K562 (cell line): ENCODE data around the gene UFSP2. TPM values are rescaled to one million over a fixed set of nuclear protein-coding genes. Genes with fewer than 3 reads are reported as not detected.

Experiments
- CBX5 ChIP-seq: IDR thresholded peaks from 2 replicates; pipeline ENCODE4 v1.6.1; 2014; ENCODE audit warnings: low read depth, borderline replicate concordance
- CEBPB ChIP-seq: fragments of 450-650 bp; IDR thresholded peaks from 2 replicates; pipeline ENCODE4 v1.6.1; 2016; ENCODE audit warnings: missing genetic modification characterization, missing compliant biosample characterization
- DPF2 ChIP-seq: fragments of 450-650 bp; IDR thresholded peaks from 2 replicates; pipeline ENCODE4 v1.6.1; 2016
- L3MBTL2 ChIP-seq: fragments of 450-650 bp; IDR thresholded peaks from 2 replicates; pipeline ENCODE4 v1.6.1; 2016; ENCODE audit warnings: mild to moderate bottlenecking, moderate library complexity
- MEF2A ChIP-seq: IDR thresholded peaks from 2 replicates; pipeline ENCODE4 v1.6.1; 2011; ENCODE audit warnings: low read depth, mild to moderate bottlenecking, low read length, moderate library complexity; ENCODE audit not compliant: control insufficient read depth
- MITF ChIP-seq: IDR thresholded peaks from 2 replicates; pipeline ENCODE4 v1.6.1; 2014; ENCODE audit warnings: antibody characterized with exemption
- MYNN ChIP-seq, 2 experiments: sonication (generic); formaldehyde crosslinking in 1 of 2; IDR thresholded peaks; 2 replicates each; pipeline versions ENCODE4 v1.5.0 to v1.6.1; 2016 to 2020; ENCODE audit warnings: antibody characterized with exemption in 1 of 2, missing genetic modification reagents in 1 of 2
- RAD21 ChIP-seq, 2 experiments: fragments of 250-450 bp in 1 of 2; fragments of 450-650 bp in 1 of 2; sonication (Bioruptor Pico) in 1 of 2; formaldehyde crosslinking in 1 of 2; IDR thresholded peaks in 1 of 2; conservative IDR thresholded peaks in 1 of 2; 2 replicates each; pipeline versions ENCODE4 v1.4.0 to v1.8.0; 2020 to 2022; ENCODE audit warnings: mild to moderate bottlenecking in 2 of 2, moderate library complexity in 1 of 2
- SMARCC2 ChIP-seq: fragments of 450-650 bp; IDR thresholded peaks from 2 replicates; pipeline ENCODE4 v1.6.1; 2017; ENCODE audit warnings: antibody characterized with exemption, moderate library complexity, mild to moderate bottlenecking, low read depth
- ZBTB2 ChIP-seq: fragments of 450-650 bp; IDR thresholded peaks from 2 replicates; pipeline ENCODE4 v1.6.1; 2016; ENCODE audit warnings: antibody characterized with exemption
- ZBTB40 ChIP-seq, 2 experiments: fragments of 450-650 bp in 1 of 2; sonication (generic) in 1 of 2; formaldehyde crosslinking in 1 of 2; IDR thresholded peaks; 2 replicates each; pipeline versions ENCODE4 v1.7.1 to v1.9.0; 2016 to 2022; ENCODE audit warnings: inconsistent platforms in 1 of 2, mild to moderate bottlenecking in 1 of 2, missing genetic modification reagents in 1 of 2
- ZNF347 ChIP-seq: fragments of 450-650 bp; formaldehyde crosslinking; IDR thresholded peaks from 2 replicates; pipeline ENCODE4 v1.4.0; 2020; ENCODE audit warnings: low read depth, mild to moderate bottlenecking, moderate library complexity
- polyA plus RNA-seq, 8 experiments: library from polyadenylated mRNA; depleted of rRNA in 4 of 8; stranded (reverse) in 5 of 8; unstranded in 3 of 8; fragments of >200 nt; fragmentation: Nextera tagmentation in 2 of 8; fragmentation: Illumina TruSeq in 1 of 8; extraction: Ambion mirVana in 2 of 8; extraction: Trizol in 1 of 8; gene quantifications; 2 replicates each; pipeline versions ENCODE4 v1.2.1 to v1.2.3, GENCODE V29; 2011 to 2014; ENCODE audit warnings: inconsistent platforms in 1 of 8, missing spikeins in 1 of 8
- total RNA-seq, 7 experiments: library from RNA; depleted of rRNA in 6 of 7; stranded (reverse); fragments of >200 nt in 6 of 7; fragmentation: Illumina TruSeq in 2 of 7; extraction: Trizol in 2 of 7; gene quantifications; 2 replicates each; pipeline versions ENCODE4 v1.2.1 to v1.2.3, GENCODE V29; 2011 to 2021; ENCODE audit warnings: low replicate concordance in 1 of 7

UFSP2 gene
- total and polyA plus RNA-seq, 9 of the 15 experiments (the other 6 are each of a cell fraction or from before 2014, with no cell fraction given), result 20.1 to 55.8 (median 26.6) TPM

- TF ChIP-seq ZBTB40 (IDR thresholded peaks at IDR 0.05), result peak; percentile 29; the same call in 1 of the 2 replicates
- TF ChIP-seq ZBTB40 (CRISPR knock-in tag; IDR thresholded peaks at IDR 0.05), result no peak; the same call in 1 of the 2 replicates
- TF ChIP-seq MYNN (IDR thresholded peaks at IDR 0.05), result no peak
- TF ChIP-seq MYNN (CRISPR knock-in tag; IDR thresholded peaks at IDR 0.05), result no peak
- TF ChIP-seq SMARCC2, result no peak
- no peak for TF ChIP-seq MITF
- no peak for TF ChIP-seq RAD21 (CRISPR knock-in tag; conservative IDR thresholded peaks at IDR 0.05 in 1 of 2, IDR thresholded peaks at IDR 0.05 in 1 of 2)
- no peak for TF ChIP-seq CEBPB (tag)
- TF ChIP-seq ZNF347, result peak; percentile 69; the same call in 1 of the 2 replicates
- no peak for TF ChIP-seq DPF2
- TF ChIP-seq CBX5, result no peak
- peak; percentile 70 for TF ChIP-seq ZBTB2
- 0 out of 2 replicates have a peak, but pooled peaks have one; percentile 70 for TF ChIP-seq MEF2A
- TF ChIP-seq L3MBTL2, result peak; percentile 98
Observed at GRCh38 chr4:185395956-185396723, 29.6 kb downstream of the UFSP2 start (continued).
